Measurements from ENCODE around the gene CNTN1. TPM values are rescaled to one million over a fixed set of nuclear protein-coding genes. Genes with fewer than 3 reads are reported as not detected.

CNTN1 gene
- total RNA-seq, 1 donor from 2014 or later, result 0.46 TPM

DNA sequence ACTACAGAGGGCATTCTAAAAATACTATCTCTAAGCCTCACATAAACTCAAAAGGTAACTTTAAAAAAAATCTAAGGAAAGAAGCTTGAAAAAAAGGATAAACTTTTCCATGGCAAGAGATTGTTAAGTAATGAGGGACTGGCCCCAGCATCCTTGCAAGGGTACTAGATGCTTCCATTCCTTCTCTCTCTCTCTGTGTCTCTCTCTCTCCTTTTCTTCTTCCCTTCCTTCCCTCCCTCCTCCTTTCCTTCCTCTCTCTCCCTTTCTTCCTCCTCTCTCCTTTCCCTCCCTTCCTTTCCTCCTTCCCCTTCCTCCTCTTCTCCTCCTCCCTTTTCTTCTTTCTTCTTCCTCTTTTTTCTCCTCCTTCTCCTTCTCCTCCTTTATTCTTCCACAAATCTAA lies 23.8 kb downstream of the CNTN1 start:
- Mint-ChIP-seq H3K9me3 (ENCODE audit: unreplicated experiment) (no peaks in the 10 kb centered on the region), H3K27me3 (ENCODE audit: unreplicated experiment) (no peaks in the 10 kb centered on the region), H3K4me1 (ENCODE audit: unreplicated experiment) (no peaks in the 10 kb centered on the region), H3K27ac (ENCODE audit: unreplicated experiment) (no peak overlapping the region), H3K4me3 (ENCODE audit: unreplicated experiment) (no peak overlapping the region), H3K36me3 (ENCODE audit: low read depth, unreplicated experiment) (no peaks in the 10 kb centered on the region)
- DNase-seq (ENCODE audit: low spot score), result no peak
- TF ChIP-seq, protein P1, sequence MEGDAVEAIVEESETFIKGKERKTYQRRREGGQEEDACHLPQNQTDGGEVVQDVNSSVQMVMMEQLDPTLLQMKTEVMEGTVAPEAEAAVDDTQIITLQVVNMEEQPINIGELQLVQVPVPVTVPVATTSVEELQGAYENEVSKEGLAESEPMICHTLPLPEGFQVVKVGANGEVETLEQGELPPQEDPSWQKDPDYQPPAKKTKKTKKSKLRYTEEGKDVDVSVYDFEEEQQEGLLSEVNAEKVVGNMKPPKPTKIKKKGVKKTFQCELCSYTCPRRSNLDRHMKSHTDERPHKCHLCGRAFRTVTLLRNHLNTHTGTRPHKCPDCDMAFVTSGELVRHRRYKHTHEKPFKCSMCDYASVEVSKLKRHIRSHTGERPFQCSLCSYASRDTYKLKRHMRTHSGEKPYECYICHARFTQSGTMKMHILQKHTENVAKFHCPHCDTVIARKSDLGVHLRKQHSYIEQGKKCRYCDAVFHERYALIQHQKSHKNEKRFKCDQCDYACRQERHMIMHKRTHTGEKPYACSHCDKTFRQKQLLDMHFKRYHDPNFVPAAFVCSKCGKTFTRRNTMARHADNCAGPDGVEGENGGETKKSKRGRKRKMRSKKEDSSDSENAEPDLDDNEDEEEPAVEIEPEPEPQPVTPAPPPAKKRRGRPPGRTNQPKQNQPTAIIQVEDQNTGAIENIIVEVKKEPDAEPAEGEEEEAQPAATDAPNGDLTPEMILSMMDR (IDR thresholded peaks at IDR 0.05; ENCODE audit: unreplicated experiment), result no peak

DNA sequence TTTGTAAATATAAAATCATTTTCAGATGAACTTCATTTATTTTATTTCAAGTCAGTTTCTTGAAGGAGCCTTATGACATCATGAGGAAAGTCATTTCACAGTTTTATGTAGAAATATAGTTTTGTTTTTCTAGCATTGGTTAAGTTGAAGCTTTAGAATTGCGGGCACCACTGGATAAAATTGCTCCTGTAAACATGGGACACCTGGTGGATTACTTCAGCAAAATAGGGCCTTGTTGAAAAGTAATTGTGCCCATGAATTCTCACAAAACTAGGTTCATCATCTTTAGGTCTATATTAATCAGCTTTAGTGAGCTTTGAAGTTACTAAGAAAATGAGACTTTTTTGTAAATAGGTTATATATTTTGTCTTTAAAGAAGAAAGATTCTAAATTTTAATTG lies 25.3 kb downstream of the CNTN1 start:
- Mint-ChIP-seq H3K4me3 (ENCODE audit: unreplicated experiment) (no peak overlapping the region), H3K27me3 (ENCODE audit: unreplicated experiment) (no peaks in the 10 kb centered on the region), H3K27ac (ENCODE audit: unreplicated experiment) (no peak overlapping the region), H3K4me1 (ENCODE audit: unreplicated experiment) (no peaks in the 10 kb centered on the region), H3K36me3 (ENCODE audit: low read depth, unreplicated experiment) (no peaks in the 10 kb centered on the region), H3K9me3 (ENCODE audit: unreplicated experiment) (no peaks in the 10 kb centered on the region)
- TF ChIP-seq, protein P1 (IDR thresholded peaks at IDR 0.05; ENCODE audit: unreplicated experiment), result no peak
- DNase-seq (ENCODE audit: low spot score), result no peak

DNA sequence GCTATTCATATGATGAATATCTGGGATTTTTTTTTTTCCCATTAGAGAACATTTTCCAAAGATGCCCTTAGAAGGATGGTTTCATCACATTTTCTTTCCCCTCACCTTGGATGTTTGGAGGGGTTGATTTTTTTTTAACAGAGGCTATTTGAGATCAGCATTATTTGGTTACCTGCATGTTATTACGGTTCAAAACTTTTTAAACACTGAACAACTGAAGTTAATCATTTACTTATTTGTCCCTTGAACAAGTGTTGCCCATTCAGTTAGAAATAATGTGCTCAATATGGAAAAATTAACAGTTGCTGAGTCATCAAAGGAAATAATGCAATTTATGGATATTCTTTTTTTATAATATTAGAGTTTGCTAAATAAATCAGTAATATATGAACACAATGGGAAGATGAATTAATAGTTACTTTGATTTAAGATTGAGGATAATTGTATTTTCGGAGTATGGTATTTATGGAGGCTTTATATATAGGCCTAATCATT lies 26.7 kb downstream of the CNTN1 start:
- TF ChIP-seq, protein P1 (IDR thresholded peaks at IDR 0.05; ENCODE audit: unreplicated experiment), result no peak
- H3K4me1 Mint-ChIP-seq (ENCODE audit: unreplicated experiment), result no peaks in the 10 kb centered on the region
- H3K9me3 Mint-ChIP-seq (ENCODE audit: unreplicated experiment), result no peaks in the 10 kb centered on the region
- no peaks in the 10 kb centered on the region for H3K36me3 Mint-ChIP-seq (ENCODE audit: low read depth, unreplicated experiment)
- no peak overlapping the region for H3K27ac Mint-ChIP-seq (ENCODE audit: unreplicated experiment)
- no peak overlapping the region for H3K4me3 Mint-ChIP-seq (ENCODE audit: unreplicated experiment)
- no peaks in the 10 kb centered on the region for H3K27me3 Mint-ChIP-seq (ENCODE audit: unreplicated experiment)
- no peak for DNase-seq (ENCODE audit: low spot score)

DNA sequence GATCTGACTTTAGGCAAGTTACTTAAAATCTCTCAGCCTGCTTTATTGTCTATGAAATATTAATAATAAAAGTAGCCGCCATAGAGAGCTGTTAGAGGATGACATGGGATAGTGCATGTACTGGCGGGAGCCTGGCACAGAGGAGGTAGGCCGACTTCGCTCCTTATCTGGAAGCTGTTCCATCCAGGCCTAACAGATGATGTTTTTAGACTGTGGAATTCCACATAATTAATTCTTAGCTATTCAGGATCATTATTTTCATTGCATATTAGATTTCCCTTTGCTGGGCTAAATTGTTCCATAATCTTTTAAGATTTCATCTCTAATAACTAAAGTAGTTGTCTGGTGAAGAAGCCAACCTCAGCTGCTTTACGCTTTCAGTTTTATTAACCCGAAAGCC lies 30.8 kb downstream of the CNTN1 start:
- DNase-seq (ENCODE audit: low spot score), result no peak
- Mint-ChIP-seq H3K27me3 (ENCODE audit: unreplicated experiment) (no peaks in the 10 kb centered on the region), H3K36me3 (ENCODE audit: low read depth, unreplicated experiment) (no peaks in the 10 kb centered on the region), H3K4me1 (ENCODE audit: unreplicated experiment) (no peaks in the 10 kb centered on the region), H3K4me3 (ENCODE audit: unreplicated experiment) (no peak overlapping the region), H3K9me3 (ENCODE audit: unreplicated experiment) (no peaks in the 10 kb centered on the region), H3K27ac (ENCODE audit: unreplicated experiment) (no peak overlapping the region)
- TF ChIP-seq, protein P1 (IDR thresholded peaks at IDR 0.05; ENCODE audit: unreplicated experiment), result no peak

DNA sequence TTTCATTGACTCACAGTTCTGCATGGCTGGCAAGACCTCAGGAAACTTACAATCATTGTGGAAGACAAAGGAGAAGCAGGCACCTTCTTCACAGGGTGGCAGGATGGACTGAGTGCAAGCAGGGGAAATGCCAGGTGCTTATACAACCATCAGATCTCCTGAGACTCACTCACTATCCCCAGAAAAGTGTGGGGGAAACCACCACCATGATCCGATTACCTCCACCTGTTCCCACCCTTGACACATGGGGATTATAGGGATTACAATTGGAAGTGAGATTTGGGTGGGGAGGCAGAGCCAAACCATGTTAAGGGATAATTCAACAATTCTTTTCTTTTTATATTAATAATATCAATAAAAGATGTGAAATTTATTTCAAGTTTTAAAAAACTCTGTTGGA lies 34.1 kb downstream of the CNTN1 start:
- no peaks in the 10 kb centered on the region for H3K27me3 Mint-ChIP-seq (ENCODE audit: unreplicated experiment)
- no peaks in the 10 kb centered on the region for H3K9me3 Mint-ChIP-seq (ENCODE audit: unreplicated experiment)
- no peaks in the 10 kb centered on the region for H3K36me3 Mint-ChIP-seq (ENCODE audit: low read depth, unreplicated experiment)
- no peak overlapping the region for H3K4me3 Mint-ChIP-seq (ENCODE audit: unreplicated experiment)
- no peak overlapping the region for H3K27ac Mint-ChIP-seq (ENCODE audit: unreplicated experiment)
- no peak for DNase-seq (ENCODE audit: low spot score)
- TF ChIP-seq, protein P1 (IDR thresholded peaks at IDR 0.05; ENCODE audit: unreplicated experiment), result no peak
- no peaks in the 10 kb centered on the region for H3K4me1 Mint-ChIP-seq (ENCODE audit: unreplicated experiment)

Data from endothelial cell (in vitro differentiated cells).